DMS79 (cell line): ENCODE measurements around the gene VDAC1.

ENCODE experiments used
- DNase-seq: peaks from one replicate; lab custom pipeline; 2025; lab: John Stamatoyannopoulos, UW

The VDAC1 gene

DNA sequence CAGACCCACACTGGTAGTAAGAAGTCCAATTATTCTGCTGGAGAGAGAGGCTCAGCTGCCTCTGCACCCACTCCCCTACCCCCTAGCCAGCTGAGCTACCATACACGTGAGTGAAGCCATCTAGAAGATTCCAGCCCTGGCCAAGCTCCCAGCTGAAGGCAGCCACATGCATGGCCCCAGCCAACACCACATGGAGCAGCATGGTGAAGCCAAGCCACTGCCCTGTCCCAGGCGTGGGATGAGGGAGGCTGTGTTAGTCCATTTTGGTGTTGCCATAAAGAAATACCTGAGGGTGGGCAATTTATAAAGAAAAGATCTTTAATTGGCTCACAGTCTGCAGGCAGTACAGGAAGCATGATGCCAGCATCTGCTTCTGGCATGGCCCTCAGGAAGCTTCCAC, 20.0 kb upstream of the VDAC1 start:
- no peak for DNase-seq

DNA sequence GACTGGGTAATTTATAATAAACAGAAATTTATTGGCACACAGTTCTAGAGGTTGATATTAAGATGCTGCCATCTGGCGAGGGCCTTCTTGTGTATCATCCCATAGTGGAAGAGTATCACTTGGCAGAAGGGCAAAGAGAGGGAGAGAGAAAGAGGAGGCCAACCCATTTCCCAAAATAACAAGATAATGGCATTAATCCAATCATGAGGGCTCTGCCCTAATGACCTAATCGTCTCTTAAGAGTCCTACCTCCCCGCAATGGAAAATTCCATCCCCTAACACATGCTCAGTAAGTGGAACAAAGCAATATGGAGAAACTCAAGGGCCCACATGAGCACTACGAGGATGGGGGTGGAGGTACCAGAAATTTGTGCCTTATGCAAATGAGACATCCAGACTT, 17.6 kb upstream of the VDAC1 start:
- no peak for DNase-seq

DNA sequence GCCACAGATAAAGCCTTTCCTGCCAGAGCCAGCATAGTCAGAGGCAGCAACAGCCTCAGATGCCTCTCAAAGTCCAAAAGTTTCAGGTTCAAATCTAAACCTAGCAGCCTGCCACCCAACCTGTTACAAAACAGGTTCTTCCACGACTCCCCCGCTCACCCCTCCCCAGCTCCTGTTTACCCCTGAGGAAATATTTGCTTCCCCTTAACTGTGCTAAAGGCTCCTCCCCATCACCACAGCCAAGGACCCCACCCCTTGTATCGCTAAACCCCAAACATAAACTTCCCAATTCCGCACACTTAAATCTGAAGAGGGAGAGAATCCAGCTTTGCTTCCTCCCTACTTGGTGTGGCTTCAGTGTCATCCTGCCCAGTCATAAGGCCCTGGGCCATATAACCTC, 15.4 kb upstream of the VDAC1 start:
- DNase-seq = no peak

DNA sequence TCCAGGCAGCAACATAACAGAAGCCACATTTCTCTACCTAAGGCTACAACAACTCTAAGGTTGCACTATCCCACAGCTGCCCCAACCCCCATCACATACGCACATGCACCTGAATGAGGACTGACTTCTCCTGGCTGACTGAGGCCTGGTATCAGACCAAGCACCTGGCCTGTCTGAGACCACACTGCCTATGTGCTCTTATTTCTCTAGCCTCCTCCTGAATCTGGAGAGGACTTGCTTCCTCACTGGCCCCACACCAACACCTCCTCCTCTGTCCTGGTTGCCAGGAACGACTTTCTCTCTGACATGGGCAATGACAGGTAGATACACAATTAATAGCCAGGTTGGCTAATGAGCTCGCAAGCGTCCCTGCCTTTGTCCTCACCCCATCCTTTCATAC, 14.9 kb upstream of the VDAC1 start:
- no peak for DNase-seq

DNA sequence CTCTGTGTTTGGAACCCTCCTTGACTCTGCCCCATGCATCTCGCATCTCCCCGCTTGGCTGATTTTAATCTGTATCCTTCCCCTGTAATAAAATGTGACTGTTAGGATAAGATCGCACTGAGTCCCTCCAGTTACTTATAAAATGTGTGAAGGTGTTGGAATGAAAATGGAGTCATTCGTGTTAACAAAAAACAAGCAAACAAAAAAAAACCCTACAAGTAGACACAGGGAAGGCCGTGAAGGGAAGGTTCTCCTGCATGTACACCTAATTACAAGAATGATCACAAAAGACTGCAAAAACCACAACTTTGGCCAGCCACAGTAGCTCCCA, 14.2 kb upstream of the VDAC1 start:
- no peak for DNase-seq

DNA sequence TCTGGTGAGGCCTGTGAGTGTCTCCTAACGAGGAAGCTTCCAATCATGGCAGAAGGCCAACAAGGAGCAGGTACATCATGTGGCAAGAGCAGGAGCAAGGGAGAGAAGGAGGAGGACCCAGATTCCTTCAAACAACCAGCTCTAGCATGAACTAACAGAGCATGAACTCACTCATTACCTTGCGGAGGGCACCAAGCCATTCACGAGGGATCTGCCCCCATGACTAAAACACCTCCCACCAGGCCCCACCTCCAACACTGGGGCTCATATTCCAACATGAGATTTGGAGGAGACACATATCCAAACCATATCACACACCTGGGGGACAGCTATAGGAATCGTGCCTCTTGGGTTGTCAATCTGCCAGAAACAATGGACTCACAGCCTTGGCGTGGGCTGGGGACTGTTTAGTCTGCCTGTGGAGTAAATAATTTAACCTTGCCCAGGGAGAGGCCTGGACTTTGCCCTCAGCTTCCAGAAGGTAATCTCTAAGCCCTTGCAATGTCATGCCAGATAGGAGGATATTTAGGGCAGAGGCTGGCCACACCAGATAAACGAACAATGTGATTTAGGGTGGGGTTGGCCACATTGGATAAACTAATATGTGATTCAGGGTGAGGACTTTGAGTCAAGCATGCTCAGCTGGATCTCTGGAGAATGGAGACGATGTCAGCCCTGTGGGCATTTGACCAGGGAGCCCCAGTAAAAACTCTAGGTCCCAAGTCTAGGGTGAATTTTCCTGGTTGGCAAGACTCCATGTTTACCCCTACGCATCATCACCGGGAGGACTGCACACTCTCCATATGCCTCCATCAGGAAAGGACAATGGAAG, 13.6 kb upstream of the VDAC1 start:
- DNase-seq = no peak

DNA sequence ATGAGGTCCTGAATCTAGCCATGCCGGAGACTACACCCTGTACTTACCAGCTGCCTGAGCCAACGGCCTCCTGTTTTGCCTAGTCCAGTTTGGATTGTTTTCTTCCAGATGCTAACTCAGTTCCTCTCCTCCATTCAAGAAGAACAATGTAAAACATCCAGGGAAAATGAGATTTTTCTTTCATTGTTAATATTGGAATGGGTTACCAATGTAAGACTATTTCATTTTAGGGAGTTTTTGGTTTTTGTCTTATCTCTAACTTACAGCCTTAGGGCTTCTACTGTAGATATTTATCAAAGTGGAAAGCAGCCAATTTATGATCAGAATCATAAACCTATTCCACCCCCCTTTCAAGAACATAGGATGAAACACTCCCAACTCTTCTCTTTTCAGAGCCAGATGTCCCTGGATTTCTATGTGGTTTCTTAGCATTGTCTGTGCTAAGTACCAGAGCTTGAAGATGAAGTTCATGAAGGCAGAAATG, 3.5 kb upstream of the VDAC1 start:
- DNase-seq = no peak

DNA sequence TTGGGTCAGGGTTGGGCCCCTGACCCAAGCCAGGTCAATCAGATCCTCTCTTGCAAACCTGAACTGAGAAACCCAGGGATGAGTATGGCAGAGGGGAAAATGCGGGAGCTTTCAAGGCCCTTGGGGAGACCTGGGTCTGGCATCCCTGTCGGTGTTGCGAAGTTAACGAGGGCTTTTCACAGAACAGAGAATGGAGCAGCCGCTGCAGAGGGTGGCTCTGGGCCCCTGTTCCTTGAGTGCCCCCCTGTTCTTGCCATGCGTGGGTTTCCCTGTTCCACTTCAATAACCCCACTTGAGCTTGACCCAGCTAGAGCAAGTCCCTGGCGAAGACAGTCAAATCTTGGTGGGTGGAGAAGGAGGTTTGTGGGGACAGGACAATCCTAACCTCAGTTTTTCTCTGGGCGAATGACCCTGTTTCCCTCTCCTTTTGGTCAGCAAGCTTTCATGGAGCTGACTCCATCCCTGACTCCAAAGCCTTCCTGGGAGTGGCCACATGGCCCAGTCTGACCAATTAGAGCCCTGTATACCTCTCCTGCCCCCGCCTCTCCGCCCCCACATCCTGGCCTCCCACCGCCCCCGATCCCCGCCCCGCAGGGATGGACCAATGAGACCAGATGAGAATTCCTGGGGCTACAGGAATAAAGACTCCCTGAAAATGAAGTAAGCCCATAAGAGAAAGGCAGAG, 2.9 kb upstream of the VDAC1 start:
- no peak for DNase-seq

DNA sequence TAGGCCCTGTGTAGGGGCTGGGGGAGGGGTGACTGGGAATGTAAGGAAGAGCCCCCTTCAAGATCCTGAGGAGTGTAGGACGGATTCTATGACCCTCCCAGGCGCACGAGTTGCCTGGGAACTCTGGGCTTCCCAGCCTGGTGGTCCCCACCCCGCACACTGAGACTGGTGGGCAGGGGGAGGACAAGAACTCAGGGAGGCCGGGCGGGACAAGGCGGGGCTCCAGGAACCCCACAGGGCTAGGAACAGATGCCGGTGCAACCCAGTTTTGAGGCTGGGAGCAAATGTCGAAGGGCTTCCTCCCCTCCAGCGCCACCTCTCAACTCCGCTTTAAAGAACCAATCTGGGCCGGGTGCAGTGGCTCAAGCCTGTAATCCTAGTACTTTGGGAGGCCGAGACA, 1.3 kb upstream of the VDAC1 start:
- DNase-seq = no peak

DNA sequence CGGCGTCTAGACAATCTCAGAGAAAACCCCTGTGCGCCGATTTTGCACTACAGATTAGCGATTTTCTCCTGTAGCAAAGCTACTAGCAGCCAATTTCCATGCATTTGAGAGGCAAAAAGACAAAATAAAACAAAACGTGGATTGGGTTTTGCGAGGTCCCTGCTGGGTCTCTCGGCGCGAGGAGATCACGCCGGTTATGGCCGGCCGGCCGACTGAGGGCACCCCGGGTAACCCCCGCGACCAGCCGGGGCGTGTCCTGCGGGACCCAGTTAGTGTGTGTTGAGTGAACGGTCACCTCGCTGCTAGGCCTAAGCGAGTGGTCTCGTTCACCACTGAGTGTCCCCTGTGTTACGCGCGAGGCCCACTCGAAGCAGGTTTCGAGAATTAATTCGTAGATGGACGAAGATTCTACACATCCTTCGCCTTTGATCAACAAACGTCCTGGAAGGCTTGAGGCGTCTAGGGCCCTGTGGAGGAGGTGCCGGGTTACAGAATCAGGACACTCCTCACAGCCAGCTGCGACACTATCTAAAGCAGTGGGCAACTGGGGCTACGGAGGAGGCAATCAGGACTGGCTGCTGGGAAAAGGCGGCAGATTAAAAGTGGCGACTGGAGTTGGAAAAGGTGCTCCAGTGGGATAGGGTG, 764 bp upstream of the VDAC1 start:
- no peak for DNase-seq

DNA sequence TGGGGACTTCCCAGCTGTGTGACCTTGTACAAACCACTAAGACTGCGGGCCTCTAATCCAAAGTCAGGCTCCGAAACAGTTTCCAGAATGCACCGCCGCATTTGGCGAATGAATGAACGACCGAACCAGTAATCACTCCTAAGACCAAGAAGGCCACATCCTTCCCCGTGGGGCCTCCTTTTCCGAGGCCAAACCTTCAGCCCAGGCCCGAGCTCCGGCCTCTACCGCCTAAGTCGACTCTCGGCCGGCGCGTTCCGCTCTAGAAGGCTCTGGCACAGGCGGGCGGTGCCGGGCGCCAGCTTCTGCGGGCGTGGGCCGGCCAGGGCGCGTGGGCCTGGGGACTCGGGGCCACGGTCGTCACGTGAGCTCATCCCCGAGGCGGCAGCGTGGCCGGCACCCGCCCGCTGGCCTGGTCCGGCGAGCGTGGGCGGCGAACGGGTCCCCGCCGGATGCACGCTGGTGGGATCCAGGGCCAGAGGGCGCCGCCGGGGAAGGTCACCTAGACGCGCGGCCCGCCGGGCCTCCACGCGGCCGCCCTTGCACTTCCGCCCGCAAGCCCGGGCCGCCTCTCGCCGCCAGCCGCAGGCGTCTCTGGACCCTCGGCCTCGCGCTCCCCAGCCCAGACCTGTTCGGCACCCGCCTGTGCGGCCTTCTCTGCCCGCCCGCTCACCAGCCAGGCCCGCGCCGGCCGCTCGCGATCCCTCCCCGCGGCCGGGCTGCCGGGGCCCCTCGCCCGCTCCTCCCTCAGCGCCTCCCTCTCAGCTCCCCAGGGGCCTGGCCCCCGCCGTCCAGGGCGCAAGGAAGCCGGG, 754 bp downstream of the VDAC1 start:
- no peak for DNase-seq

DNA sequence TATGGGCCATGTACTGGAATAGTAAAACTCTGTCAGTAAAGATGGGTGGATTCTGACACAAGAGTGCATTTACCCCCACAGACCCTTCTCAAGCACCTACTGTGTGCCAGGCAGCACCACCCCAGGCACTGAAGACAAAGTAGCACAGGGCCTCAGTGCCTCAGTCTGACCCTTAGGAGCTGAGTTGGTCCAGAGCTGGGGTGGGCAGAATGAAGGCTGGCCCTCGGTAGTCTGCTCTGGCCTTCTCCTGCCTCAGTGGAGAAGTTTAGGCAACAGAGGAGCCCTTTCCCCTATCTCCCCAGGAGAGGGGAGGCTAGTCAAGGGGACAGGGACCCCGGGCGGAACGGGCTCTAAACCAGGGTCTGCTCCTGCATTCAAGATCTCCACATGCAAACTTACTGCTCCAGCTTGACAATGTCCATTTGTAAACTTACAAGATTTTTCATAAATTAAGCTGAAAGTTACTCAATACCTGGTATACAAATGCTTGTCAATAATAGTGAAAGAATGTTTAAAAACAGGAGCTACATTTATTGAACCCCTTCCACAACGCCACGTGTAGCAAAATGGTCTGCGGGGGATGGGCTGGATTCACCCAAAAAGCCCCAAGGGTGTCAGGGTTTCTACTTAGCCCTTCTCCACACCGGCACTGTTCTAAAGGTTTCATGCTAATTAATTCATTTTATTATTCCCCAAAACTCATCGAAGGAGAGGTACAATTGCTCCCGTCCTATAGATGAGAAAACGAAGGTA, 1.5 kb downstream of the VDAC1 start:
- no peak for DNase-seq

DNA sequence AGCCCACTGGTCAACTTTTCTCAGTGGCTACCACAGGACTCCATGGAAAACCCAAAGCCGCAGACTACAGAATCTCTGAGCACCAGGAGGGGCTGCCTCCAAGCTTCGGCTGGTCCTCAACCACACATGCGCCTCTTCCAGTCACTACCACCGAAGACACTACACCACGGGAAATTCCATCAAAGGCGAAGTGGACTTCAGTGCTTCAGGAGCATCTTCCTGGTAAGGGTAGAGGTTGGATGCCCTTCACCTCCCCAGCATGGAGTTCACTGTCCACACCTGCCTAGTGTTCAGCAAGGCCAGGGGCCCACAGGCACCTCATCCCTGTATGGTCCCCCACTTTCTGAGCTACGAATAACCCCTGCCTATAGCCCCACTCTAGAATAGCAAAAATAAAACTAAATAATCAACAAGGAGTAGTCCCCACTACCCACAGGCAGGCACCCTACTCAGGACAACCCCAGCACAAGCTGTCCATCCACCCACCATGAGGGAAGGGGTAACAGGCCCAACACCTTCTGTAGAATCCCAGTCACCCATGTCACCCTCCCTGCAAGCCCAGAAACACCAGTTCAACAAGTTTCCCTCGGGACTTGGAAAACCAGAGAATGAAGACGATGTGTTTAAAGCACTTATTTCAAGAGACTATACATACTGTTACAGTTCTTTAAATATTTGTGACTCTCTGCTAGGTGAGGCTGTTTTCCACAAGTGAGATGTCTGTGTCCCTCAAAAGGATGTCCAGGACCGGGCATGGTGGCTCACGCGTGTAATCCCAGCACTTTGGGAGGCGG, 2.6 kb downstream of the VDAC1 start:
- no peak for DNase-seq

DNA sequence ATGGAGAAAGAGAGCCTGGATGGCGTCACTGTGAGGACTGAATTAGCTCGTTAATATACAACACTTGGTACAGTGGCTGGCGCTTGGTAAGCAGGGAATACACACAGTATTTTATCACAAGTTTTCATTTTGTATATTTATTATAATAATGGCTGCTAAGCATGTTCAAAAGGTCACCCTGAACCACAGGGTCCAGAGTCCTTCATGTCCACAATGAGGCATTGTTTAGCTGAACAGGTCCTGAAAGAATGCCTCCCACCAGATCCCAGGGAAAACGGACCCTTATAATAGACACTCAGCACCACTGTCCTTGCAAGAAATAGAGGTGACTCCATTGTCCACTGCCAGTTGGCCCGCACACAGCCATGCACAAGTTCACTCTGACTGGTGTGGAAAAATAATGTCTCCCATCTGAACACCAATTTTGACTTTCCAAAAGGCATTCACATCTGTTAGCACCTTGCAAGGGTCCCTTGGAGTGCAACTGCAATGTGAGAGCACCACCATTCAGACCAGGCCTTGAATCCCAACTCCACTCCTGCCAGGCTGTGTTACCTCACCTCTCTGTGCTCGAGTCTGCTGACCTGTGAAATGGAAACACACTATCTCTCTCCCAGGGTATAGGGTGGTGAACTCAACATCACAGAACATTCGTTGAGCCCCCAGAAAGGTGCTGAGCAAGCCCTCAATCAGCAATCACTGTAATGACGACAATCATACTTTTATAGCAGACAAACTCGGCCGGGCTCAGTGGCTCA, 3.9 kb downstream of the VDAC1 start:
- no peak for DNase-seq

DNA sequence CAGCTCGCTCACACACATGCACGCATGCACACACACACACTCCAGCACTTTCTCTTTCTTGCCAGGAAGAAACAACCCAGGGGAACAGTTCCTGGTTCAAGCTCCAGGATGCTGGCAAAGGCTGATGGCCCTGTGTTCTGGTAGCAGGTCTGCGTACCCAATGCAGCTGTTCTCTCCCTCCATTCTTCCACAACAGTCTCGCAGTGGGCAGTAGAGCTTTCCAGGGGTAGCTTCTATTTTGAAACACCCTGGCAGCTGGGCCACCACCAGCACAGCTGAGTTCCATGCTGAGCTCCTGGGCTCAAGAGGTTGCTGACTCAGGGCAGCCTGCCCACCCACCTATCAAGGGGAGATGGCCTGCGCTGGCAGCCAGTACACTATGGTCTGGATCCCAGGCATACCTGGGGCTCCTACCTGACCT, 4.7 kb downstream of the VDAC1 start:
- DNase-seq = no peak

DNA sequence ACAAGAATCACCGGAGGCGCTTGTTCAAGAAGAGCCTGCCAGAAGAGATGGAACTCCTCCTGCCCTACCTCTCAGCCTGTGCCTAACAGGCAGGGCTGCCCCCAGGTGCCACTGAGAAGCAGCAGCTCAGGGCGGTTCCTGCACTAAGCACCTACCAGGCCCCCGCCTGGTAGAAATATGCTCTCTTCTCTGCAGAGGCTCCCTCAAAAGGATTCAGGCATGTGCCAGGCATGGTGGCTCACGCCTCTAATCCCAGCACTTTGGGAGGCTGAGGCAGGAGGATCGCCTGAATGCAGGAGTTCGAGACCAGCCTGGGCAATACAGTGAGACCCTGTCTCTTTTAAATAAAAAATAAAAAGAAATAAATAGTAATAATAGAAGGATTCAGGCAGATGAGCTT, 6.0 kb downstream of the VDAC1 start:
- no peak for DNase-seq

DNA sequence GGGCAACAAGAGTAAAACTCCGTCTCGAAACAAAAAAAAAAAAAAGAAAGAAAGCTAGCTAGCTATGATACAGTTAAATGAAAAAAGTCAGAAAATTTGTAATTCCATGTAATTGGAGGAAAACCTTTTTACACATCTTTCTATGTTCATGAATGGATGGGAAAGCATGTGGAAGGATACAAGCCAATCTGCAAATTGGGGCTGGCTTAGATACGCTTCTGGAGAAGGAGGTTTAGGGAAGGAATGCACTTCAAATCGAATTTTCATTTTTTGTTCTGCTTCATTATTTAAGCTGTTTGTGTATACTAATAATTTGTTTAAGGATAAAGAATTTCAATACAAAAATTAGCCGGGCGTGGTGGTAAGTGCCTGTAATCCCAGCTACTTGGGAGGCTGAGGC, 6.7 kb downstream of the VDAC1 start:
- no peak for DNase-seq

DNA sequence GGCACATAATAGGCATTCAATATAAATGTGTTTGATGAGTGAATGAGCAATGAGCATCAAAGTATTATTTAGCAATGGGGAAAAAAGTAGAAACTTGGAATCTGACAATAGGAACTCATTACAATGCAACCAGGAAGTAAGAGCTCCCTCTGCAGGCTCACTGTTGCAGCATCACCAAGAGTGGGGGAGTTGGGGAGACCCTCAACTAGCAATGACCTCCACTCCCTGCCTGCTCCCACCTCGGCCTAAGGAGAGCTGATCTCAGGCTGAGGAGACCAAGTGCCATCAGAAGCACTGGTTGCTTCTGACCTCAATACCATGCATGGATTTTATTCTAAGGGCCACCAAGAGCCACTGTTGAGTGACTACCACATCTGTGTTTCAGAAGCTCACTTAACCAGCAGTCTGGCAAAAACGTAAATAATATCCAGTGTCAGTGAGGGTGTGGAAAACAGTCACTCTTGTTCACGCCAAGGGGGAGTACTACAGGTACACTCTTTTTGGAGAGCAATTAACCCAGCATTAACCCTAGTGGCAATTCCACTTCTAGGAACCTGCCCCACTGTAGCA, 8.0 kb downstream of the VDAC1 start:
- no peak for DNase-seq

DNA sequence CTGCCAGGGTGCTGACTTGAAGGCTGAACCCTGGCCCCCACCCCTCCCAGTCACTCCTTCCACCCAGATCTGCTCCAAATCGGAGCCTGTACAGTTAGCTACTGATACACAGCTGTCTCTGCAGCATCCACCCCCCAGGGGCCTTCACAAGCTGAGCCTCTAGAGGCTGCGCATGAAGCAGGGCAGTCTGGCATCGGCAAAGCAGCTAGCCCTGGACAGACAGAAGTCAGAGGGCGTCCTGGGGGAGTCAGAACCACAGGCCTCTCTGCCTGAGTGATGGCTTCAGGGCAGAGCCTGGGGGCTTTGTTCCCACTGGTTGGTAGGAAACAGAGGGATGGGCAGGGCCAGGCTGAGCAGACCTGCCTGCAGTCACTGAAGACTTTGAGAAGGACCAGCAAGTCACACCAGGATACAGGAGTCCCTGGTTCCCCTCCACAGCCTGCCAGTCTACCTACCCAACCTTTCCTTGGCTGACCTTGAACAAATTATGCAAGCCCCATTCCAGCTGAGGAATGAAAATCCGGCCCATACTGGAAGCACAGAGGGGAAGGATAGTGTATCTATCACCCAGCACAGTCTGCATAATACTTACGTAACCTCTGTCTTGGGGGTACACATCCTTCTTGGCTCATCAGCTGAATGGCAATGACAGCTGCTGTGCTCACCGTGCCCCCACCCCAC, 8.8 kb downstream of the VDAC1 start:
- no peak for DNase-seq
